NAMALWA (cell line): ENCODE data around the gene CALN1.
"Not testable (repeated sequence)": the region's sequence is repeated elsewhere in the genome, so short reads cannot be mapped to it uniquely, and the experiment has no call there.

Experiments
- DNase-seq: peaks from one replicate; pipeline ENCODE4 v3.0.0-alpha.2; 2015; ENCODE audit warnings: low spot score

Gene CALN1

GRCh38 chr7:72266771-72267170, 145.4 kb downstream of the CALN1 start:
- DNase-seq: no peak

GRCh38 chr7:72265071-72265904, 146.8 kb downstream of the CALN1 start:
- DNase-seq: no peak

DNA sequence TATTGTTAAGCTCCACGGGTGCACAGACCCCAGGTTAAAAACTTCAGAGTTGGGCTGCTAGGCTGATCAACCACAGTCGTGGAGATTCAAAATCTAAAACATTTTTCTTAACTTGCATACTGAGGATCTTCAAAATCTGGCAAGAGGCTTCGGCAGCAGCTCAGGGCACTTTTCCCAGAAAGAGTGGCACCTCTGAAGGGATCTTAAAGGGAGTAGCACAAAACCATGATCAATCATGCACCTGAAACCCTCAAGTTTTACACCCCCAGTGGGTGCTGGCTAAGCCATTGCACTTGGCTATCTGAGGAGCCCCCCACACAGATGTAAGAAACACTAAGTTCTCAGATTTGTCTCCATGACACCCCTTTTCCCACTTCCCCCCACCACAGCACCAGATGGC, 151.7 kb downstream of the CALN1 start:
- no peak for DNase-seq

GRCh38 chr7:72258074-72258473, 154.1 kb downstream of the CALN1 start:
- no peak for DNase-seq

DNA sequence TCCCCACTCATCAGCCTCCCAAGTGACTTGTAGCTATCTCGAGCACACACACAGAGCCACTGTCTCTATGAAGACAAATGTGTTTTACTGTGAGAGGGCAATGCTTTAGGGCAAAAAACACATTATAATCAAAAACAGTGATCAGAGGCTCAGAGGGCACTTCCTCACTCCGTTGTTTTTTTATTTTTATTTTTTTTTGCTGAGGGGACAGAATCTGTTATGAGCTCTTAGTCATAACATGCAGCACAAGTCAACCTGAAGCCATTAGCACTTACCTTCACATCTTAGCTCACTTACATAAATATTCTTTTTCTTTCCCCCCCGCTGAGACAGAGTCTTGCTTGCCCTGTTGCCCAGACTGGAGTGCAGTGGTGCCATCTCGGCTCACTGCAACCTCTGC, 157.7 kb downstream of the CALN1 start:
- no peak for DNase-seq

- DNase-seq: no peak
Measured at GRCh38 chr7:72249106-72249505, 163.0 kb downstream of the CALN1 start.

DNA sequence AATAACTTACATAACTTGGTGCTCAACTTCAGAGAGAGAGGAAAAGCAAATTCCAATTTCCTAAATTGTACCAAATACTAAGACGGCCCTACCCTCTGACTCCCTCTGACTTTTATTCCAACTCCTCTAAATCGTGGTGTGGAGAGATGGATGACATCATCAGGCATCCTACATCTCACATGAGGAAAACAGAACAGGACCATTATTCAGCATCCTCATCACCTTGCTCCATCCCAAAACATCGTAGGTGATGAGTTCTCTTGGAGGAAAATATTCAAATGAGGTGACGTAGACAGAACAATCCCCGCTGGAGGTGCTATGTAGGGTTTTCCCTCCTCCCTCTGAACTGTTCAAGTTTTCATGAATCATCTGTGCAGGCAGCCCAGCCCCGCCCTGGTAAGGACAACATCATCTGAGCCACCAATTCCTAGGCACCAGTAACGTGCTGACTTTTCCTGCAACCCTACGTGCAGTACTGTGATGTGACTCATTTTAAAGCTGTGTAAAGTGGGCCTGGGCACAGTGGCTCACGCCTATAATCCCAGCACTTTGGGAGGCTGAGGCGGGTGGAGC, 167.2 kb downstream of the CALN1 start:
- no peak for DNase-seq

- DNase-seq: no peak
Measured at GRCh38 chr7:72243329-72243728, 168.8 kb downstream of the CALN1 start.

- DNase-seq: no peak
Measured at GRCh38 chr7:72235351-72235750, 176.8 kb downstream of the CALN1 start.

DNA sequence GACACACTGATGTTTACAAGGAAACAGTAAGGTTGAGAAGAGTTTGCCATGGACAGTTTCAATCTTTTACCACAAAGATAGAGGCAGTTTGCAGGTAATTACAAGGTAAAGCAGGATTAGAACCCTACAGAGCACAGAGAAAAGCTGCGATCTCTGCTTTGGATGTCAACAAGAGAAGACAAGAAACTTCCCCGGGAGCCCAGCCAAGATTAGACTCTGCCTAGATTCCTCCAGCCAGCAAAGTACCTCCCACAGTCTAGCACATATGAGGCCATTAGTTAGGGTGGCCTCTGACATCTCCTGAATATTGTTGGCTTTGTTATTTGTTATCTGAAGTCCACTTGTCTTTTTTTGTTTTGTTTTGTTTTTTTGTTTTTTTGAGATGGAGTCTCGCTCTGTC, 178.1 kb downstream of the CALN1 start:
- no peak for DNase-seq

GRCh38 chr7:72230281-72230680, 181.9 kb downstream of the CALN1 start:
- DNase-seq: no peak

- DNase-seq: no peak
Measured at GRCh38 chr7:72223351-72223750, 188.8 kb downstream of the CALN1 start.

DNA sequence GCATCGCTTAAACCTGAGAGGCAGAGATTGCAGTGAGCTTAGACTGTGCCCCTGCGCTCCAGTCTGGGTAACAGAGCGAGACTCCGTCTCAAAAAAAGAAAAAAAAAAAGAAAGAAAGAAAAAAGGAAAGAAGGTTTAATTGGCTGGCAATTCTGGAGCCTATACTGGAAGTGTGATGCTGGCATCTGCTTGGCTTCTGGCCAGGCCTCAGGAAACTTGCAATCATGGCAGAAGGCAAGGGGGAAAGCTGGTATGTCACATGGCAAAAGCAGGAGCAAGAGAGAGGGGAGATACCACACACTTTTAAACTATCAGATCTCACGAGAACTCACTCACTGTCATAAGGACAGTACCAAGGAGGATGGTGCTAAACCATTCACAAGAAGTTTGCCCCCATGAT, 190.0 kb downstream of the CALN1 start:
- no peak for DNase-seq

- no peak for DNase-seq
Measured at GRCh38 chr7:72219500-72219899, 192.6 kb downstream of the CALN1 start.

DNA sequence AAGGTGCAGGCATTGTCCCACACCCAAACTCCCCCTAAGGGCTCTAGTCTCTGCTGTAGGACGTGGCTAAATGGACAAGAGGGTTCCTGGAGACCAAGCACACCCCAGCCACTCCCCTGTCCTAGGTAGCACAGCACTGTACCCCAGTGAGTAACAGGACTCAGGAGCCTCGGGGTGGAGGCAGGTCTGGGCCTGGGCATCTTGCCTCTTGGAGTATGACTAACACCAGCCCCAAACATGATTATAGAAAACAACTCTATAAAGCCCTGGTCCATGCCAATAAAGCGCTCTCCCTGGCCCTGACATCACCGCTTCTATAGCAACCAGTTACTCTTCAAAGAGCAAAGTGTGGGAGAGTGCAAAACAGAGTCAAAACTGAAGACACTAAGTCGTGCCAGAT, 195.0 kb downstream of the CALN1 start:
- DNase-seq: no peak

GRCh38 chr7:72213769-72214168, 198.4 kb downstream of the CALN1 start:
- DNase-seq: no peak

DNA sequence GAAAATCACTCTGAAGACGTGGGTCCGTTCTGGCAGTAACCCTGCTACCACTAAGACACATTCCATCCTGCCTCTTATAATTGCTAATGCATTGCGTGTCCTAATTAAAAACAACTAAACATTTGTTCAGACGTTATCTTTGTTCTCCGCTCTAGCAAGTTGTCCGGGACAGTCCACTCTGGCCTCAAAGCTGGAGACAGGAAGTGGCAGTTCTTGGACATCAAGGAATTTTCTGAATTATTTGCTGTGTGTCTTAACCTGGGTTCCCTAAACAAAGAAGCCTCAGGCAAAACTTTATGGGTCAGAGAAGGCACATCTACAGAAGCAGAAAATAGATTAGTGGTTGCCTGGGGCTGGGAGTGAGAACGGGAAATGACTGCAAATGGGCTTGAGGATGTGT, 199.1 kb downstream of the CALN1 start:
- no peak for DNase-seq

DNA sequence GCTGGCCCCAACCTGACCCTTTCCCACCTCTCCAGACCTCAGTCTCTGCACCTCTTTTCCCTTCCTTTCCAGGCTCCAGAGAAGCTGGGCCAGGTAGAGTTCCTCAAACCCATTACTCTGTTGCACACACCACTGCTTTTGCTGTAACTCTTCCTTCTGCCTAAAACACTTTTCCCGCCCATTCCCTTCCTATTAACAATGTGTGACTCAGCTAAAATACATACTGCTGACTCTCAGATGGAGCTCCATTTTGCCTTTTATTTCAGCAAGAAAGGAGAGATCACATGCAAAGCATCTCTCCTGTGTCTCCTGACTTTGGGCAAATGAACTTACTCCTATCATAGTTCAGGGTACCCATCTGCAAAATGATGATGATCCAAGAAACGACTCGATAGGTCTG, 201.0 kb downstream of the CALN1 start:
- no peak for DNase-seq

DNA sequence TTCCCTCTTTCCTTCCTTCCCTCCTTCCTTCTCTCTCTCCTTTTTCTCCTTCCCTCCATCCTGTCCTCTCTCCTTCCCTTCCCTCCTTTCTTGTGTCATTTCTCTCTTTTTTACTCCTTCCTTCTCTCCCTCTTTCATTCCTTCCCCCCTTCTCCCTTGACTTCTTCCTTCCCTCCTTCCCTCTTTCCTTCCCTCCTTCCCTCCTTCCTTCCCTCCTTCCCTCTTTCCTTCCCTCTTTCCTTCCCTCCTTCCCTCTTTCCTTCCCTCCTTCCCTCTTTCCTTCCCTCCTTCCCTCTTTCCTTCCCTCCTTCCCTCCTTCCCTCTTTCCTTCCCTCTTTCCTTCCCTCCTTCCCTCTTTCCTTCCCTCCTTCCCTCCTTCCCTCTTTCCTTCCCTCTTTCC, 203.1 kb downstream of the CALN1 start:
- not testable (repeated sequence) for DNase-seq

GRCh38 chr7:72196176-72196575, 216.0 kb downstream of the CALN1 start:
- DNase-seq: no peak

GRCh38 chr7:72190919-72191318, 221.2 kb downstream of the CALN1 start:
- no peak for DNase-seq

DNA sequence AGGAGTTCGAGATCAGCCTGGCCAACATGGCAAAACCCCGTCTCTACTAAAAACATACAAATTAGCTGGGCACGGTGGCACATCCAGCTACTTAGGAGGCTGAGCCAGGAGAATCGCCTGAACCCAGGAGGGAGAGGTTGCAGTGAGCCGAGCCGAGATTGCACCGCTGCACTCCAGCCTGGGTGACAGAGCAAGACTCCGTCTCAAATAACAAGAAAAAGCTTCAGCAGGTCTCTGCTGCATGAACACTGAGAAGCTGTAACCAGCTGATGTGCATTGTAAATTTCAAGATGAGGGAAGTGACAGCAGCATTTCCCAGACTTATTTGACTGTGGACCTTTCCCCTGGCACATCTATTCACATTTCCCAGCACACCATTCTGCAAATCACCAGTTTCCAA, 222.0 kb downstream of the CALN1 start:
- DNase-seq: no peak

- no peak for DNase-seq
Measured at GRCh38 chr7:72187179-72187578, 225.0 kb downstream of the CALN1 start.

GRCh38 chr7:72183835-72184234, 228.3 kb downstream of the CALN1 start:
- peak; percentile 34 for DNase-seq
